ENCODE measurements around the gene FANK1.

GRCh38 chr10:125881192-125881591, 15.2 kb upstream of the FANK1 start, which contains the start of gene DHX32:
- TF ChIP-seq SP1 (IDR thresholded peaks at IDR 0.05) (no peak), TARDBP (IDR thresholded peaks at IDR 0.05) (no peak)
